ENCODE measurements around the gene LRRC47. TPM values are rescaled to one million over a fixed set of nuclear protein-coding genes. Genes with fewer than 3 reads are reported as not detected.

The LRRC47 gene
- total RNA-seq, 1 donor from 2014 or later, result 54.7 TPM

DNA sequence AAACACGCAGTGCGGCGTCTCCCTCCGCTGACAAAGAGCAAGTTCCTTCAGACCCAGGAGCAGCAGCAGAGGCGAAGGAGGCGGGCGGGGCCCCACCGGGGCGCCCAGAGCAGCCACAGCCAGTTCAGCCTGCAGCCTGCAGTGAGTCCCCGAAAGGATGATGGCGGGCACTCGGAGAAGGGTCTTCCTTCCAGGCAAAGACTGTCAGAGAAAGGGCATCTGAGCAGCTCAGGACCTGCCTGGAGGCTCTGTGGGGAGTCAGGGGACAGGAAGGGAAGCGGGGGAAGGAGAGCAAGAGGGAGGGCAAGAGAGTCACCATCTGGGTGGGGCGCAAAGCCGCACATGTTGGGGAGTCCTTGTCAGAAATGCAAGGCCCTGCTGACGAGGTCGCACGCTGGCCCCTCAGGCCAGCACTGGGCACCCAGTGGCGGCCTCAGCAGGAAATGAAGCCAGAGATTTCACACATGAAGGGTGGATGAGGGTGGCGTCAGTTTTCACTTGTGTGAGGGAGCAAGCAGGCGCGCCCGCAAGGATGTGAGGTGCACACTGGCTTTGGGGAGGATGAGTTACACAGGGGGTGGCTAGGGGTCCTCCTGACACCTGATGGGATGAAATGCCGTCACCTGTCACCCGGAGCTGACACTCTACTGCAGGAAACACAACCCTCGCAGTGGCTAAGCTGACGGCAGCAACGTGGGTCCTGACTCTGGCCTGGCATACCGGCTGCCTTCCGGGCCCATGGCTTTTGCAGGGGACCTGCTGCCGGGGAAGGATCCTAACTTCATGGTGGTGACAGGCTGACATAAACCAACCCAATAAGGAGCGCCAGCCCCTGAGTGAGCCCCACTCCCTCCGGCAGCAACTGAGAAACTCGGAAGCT, 6.6 kb downstream of the LRRC47 start:
- ATAC-seq (ENCODE audit: poor library complexity), result no peak

GRCh38 chr1:3788756-3789420, 7.4 kb downstream of the LRRC47 start:
- no peak for DNase-seq
- peak; percentile 71 for ATAC-seq (ENCODE audit: poor library complexity)
- intact Hi-C loops (cut with DNase I), result no loop called here

More for the DNA sequence above, 6.6 kb downstream of the LRRC47 start:
- intact Hi-C loops (cut with DNase I), result no loop called here
- DNase-seq, result no peak

DNA sequence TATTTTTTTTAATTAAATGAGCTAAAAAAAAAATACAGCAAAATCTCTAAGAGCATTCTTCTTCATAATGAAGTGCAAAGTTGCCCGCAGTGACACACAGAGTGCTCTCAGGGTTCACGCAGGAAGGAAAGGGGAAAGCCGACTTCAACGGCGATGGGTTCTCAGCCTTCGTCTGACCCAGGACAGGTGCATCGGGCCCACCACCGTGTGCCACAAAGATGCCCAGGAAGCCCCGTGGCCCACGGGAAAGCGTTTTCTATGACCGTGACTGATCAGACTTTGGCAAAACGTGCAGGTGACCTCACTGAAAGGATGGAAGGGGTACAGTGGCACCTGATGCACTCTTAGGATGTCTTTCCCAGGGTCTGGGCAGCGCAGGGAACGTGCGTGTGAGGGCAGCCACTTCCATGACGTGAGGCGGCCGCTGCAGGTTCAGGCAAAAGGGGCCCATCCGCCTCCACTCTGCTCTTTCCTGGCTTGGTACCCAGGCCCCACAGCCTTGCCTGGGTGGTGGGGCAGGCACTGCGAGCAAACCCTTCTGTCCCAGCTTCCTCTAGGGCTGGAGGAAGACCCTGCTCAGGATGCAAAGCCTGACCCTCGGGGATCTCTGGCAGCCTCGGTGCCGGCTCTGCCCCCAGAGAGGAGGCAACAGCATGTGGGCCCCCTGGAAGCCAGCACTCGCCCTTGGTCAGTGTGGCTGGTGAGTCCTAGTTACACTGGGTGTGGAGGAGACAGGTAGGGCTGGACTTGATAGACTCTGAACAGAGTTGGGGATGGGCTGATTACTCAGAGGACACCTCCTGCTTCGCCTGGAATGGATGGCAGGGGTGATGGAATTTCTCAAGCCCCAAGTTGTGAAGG, 8.3 kb downstream of the LRRC47 start:
- ATAC-seq (ENCODE audit: poor library complexity), result no peak
- no peak for DNase-seq
- intact Hi-C loops (cut with DNase I), result no loop called here

- intact Hi-C loops (cut with DNase I), result no loop called here
- no peak for ATAC-seq (ENCODE audit: poor library complexity)
- no peak for DNase-seq
These were observed 9.0 kb downstream of the LRRC47 start for GRCh38 chr1:3787349-3787715.

- no peak for ATAC-seq (ENCODE audit: poor library complexity)
- no peak for DNase-seq
- intact Hi-C loops (cut with DNase I), result no loop called here
These were observed 9.6 kb downstream of the LRRC47 start for GRCh38 chr1:3786468-3787348.

- intact Hi-C loops (cut with DNase I), result no loop called here
- no peak for DNase-seq
- no peak for ATAC-seq (ENCODE audit: poor library complexity)
These were observed 10.7 kb downstream of the LRRC47 start for GRCh38 chr1:3785456-3786157.

DNA sequence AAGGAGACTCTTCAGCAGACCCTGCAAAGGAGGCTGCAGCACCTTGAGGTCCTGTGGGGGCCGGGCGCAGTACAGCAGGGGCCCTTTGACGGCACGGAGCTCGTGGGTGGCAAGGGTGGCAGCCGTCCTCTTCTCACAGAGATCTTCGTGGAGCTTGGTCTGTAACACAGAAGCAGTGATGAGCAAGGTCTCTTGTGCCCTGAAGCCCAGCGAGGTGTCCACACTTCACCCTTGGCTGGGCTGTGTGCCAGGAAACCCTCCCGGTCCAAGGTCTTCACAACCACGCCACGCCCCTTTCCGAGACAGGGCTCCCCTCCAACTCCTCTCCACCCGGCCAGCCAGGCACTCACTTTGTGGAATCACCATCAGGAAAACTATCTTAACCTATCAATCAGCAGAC, 11.3 kb downstream of the LRRC47 start:
- intact Hi-C loops (cut with DNase I), result no loop called here
- DNase-seq (no peak), ATAC-seq (ENCODE audit: poor library complexity) (peak; percentile 28)

DNA sequence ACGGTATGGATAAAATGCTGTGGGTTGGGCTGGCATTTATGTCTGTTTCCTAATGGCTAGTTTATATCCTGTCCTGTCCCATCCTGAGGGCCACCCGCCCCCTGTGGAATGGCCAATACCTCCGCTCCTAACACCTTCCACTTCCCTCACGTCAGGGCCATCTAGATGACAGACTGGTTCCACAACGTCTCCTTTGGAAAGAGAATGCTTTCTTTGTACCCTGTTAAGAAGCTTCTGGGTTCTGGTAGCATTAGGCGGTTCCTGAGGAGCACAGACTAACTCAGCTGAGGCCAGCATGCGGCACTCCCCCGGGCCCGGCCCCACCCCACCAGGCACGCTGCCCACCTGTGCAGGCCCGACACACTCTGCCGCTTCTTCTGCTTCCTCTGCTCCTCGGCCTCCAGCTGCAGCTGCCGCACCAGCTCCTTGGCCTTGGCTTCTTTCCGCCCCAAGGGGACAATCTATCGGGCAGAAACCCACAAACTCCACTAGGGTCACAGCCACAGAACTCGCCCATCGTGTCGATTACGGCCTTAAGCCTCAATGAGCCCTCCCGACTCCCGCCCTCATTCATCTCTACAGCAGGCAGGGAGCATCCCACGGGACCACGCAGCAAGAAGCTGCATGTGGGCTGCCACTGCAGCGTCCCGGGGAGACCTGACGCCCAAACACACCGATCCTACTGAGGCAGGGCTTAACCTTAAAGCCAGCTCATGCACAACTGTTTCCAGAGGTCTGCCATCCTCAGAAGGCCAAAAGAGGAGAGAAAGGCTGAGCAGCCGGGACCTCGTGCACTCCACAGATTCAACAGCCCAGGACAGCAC, 12.4 kb downstream of the LRRC47 start:
- DNase-seq, result no peak
- ATAC-seq (ENCODE audit: poor library complexity), result no peak
- intact Hi-C loops (cut with DNase I), result no loop called here

DNA sequence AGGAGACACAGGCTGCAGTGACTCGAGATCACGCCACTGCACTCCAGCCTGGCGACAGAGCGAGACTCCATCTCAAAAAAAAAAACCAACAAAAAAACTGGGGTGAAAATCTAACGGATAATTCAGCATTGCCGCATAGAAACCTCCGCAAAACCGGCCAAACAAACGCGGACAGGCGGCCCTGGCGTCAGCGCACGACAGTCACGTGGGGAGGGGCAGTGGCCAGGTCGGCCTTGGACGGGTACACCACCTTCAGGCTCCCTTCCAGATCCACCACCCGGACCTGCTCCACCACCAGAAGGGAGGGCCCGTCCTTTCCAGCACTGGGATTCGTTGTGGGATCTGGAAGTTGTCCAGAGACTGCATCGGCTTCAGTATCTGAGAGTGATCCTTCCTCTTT, 15.4 kb downstream of the LRRC47 start:
- intact Hi-C loops (cut with DNase I), result no loop called here
- no peak for ATAC-seq (ENCODE audit: poor library complexity)
- no peak for DNase-seq

GRCh38 chr1:3779912-3780416, 16.3 kb downstream of the LRRC47 start:
- DNase-seq (no peak), ATAC-seq (ENCODE audit: poor library complexity) (no peak)

GRCh38 chr1:3779265-3779911, 16.9 kb downstream of the LRRC47 start:
- ATAC-seq (ENCODE audit: poor library complexity), result no peak
- DNase-seq, result no peak
- intact Hi-C loops (cut with DNase I), result no loop called here

More at GRCh38 chr1:3779912-3780416, 16.3 kb downstream of the LRRC47 start:
- intact Hi-C loops (cut with DNase I), result no loop called here

- DNase-seq (no peak), ATAC-seq (ENCODE audit: poor library complexity) (no peak)
- intact Hi-C loops (cut with DNase I), result no loop called here
These were observed 17.6 kb downstream of the LRRC47 start for GRCh38 chr1:3778590-3779264.

DNA sequence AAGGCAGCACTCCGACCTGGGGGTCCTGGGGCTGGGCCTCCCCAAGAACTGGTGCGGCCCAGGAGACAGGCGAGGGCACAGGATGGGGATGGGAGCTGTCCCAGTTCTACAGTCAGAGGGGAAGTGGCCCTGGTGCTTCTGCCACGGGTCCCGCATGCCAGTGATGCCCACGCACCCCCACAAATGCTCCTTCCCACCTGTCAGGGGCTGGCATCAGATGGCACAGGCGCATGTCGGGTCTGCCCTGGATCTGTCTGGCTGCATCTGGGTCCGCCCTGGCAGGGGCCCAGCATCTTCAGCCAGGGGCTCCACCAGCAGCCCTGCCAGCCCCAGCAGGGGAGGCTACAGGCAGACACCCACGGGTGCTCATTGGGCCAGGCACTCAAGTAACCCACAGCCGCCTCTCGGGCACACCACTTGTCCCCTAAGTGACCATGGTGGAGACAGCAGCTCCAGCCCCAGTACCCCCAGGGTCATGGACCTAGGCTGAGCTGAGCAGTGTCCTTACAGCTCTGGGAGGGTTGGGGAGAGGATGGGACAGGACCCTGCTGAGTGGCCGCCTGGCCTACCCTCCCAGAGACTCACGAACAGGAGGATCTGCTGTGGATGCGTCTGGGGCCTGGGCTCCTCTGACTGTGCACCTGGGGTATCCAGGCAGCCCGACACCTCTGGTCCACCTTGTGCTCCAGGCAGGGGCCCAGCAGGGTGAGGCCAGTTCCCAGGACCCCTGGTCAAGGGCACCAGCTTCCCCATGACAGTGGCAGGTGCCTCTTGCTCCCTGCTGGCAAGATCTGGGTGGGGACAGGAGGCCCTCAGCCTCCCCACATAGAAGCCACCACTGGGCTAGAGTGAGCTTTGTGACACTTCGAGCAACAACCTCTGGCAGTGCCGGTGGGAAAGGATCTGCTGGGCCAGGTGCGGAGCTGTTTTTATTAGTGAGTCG, 18.4 kb downstream of the LRRC47 start:
- ATAC-seq (ENCODE audit: poor library complexity) (no peak), DNase-seq (no peak)
- intact Hi-C loops (cut with DNase I), result no loop called here

DNA sequence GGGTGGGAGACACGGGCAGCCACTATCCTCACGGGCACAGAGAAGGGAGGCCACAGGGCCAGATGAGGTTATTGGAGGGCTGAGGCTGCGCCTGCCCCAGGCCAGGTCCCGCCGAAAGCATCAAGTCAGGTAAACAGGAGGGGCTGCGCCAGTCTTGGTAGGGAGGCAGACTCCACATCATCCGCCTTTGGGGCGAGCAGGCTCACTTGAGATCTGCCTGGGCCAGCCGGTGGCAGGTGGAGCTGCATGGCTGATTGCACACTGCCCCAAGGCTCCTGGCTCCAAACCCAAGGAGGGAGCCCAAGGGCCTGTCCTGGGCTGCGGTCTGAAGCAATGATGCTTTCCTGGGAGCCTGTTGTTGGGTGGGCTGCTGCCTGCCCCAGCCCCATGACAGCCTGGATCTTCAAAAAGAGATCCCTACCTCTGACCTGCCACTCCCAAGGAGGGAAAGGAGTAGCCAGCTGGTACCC, 19.2 kb downstream of the LRRC47 start:
- no peak for DNase-seq
- intact Hi-C loops (cut with DNase I), result no loop called here

More for the DNA sequence above, 19.2 kb downstream of the LRRC47 start:
- no peak for ATAC-seq (ENCODE audit: poor library complexity)
